Measurements from ENCODE around the gene LRRC17.
"Not testable (repeated sequence)": the region's sequence is repeated elsewhere in the genome, so short reads cannot be mapped to it uniquely, and the experiment has no call there.

- not testable (repeated sequence) for TF ChIP-seq POLR2AphosphoS5, POLR2A (IDR thresholded peaks at IDR 0.05)
- TF ChIP-seq, protein P1, sequence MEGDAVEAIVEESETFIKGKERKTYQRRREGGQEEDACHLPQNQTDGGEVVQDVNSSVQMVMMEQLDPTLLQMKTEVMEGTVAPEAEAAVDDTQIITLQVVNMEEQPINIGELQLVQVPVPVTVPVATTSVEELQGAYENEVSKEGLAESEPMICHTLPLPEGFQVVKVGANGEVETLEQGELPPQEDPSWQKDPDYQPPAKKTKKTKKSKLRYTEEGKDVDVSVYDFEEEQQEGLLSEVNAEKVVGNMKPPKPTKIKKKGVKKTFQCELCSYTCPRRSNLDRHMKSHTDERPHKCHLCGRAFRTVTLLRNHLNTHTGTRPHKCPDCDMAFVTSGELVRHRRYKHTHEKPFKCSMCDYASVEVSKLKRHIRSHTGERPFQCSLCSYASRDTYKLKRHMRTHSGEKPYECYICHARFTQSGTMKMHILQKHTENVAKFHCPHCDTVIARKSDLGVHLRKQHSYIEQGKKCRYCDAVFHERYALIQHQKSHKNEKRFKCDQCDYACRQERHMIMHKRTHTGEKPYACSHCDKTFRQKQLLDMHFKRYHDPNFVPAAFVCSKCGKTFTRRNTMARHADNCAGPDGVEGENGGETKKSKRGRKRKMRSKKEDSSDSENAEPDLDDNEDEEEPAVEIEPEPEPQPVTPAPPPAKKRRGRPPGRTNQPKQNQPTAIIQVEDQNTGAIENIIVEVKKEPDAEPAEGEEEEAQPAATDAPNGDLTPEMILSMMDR (IDR thresholded peaks at IDR 0.05): not testable (repeated sequence)
Observed at GRCh38 chr7:102902052-102902451, 10.7 kb upstream of the LRRC17 start.

All from prostate gland (tissue), 2 donors.